Loucy (cell line): ENCODE measurements around the gene BPIFB1.

ENCODE experiments used
- EZH2phosphoT487 ChIP-seq: fragments of 200-600 bp; IDR thresholded peaks from 2 replicates; pipeline ENCODE4 v1.6.1; 2018; ENCODE audit warnings: antibody characterized with exemption, mild to moderate bottlenecking, moderate library complexity, borderline replicate concordance
- TF ChIP-seq, protein P1 (sequence below): fragments of 200-600 bp; sonication (generic); conservative IDR thresholded peaks from 2 replicates; pipeline ENCODE4 v1.5.1; 2014; ENCODE audit warnings: mild to moderate bottlenecking, antibody characterized with exemption, low read length

DNA sequence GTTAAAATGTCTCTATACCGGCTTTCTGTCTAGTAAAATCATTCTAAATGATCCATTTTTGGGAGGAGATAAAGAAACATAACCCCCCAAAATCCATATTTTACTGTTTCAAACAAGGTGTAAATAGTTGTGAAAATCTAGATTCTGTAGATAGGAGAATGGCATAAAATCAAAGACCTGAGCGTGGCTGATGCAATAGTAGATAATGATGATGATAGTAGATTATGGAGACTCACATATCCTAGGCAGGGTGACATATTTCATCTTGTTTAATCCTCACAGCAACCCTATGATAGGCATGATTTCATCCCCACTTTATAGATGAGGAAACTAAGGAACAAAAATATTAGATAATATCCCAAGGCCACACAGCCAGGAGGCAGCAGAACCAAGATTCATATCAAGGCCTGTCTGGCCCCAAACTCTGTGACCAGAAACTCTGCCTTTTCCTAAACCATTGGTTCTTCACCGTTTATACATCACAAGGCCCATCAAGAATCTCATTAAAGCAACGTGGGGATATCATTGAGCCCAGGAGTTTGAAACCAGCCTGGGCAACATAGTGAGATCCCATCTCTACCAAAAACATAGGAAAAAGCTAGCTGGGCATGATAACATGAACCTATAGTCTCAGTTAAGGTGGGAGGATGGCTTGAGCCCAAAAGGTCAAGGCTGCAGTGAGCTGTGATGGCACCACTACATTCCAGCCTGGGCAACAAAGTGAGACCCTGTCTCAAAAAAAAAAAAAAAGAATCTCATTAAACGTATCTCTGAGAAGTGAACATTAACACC lies 55.6 kb downstream of the BPIFB1 start:
- TF ChIP-seq, protein P1, sequence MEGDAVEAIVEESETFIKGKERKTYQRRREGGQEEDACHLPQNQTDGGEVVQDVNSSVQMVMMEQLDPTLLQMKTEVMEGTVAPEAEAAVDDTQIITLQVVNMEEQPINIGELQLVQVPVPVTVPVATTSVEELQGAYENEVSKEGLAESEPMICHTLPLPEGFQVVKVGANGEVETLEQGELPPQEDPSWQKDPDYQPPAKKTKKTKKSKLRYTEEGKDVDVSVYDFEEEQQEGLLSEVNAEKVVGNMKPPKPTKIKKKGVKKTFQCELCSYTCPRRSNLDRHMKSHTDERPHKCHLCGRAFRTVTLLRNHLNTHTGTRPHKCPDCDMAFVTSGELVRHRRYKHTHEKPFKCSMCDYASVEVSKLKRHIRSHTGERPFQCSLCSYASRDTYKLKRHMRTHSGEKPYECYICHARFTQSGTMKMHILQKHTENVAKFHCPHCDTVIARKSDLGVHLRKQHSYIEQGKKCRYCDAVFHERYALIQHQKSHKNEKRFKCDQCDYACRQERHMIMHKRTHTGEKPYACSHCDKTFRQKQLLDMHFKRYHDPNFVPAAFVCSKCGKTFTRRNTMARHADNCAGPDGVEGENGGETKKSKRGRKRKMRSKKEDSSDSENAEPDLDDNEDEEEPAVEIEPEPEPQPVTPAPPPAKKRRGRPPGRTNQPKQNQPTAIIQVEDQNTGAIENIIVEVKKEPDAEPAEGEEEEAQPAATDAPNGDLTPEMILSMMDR = no peak
- no peak for TF ChIP-seq EZH2phosphoT487
